NCI-H2081 (cell line): ENCODE measurements around the gene NYAP2.

Experiments
- DNase-seq, 2 experiments: peaks; one replicate each; lab custom pipeline; 2025; lab: John Stamatoyannopoulos, UW

Gene NYAP2

GRCh38 chr2:225620227-225620626 lies 220.7 kb downstream of the NYAP2 start:
- no peak for DNase-seq

DNA sequence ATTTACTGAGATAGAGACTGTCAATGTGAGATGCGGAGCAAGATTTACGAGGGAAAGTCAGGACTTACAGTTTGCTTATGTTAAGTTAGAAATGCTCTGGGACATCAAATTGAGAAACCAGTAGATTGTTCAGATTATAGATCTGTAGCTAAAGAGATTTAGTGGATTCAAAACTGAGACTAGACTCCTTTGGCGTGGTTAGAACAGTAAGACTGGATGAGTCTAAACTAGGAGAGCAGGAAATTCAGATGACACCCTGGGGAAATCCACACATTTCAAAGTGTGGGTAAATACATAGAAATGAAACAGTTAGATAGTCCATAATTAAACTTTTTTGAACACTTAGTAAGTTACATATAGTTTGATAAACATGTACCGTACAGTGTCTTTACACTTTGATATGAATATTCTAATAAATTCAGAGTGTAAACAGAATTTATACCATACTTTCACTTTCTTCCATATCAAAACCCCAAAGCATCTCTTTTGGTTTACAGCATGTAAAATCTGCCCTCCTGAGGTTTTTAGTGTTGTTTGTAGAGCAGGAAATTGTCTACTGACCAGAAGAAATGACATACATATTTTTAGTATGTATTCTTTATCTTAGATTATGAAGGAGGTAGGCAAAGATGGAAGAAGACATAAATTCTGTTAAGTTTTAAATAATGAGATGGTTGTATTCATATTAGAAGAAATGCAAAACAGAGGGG lies 231.5 kb downstream of the NYAP2 start:
- no peak for DNase-seq

DNA sequence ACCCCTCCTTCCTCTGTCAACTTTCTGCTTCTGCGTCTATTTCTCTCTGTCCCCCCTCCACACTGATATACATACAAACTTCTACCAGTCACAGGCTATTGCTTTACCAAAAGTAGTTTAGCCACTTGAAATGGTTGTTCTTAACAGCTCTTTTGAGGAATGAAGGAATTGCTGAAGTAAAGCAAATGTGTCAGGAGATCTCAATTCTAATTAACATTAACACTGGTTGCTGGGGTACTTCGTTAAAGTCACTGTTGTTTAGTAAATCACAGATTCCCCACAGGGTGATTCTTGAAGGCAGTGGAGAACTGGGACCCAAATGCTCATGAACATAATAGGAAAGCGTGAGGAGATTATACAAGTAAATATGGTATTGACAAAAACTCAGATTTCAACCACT lies 232.8 kb downstream of the NYAP2 start:
- DNase-seq = no peak

DNA sequence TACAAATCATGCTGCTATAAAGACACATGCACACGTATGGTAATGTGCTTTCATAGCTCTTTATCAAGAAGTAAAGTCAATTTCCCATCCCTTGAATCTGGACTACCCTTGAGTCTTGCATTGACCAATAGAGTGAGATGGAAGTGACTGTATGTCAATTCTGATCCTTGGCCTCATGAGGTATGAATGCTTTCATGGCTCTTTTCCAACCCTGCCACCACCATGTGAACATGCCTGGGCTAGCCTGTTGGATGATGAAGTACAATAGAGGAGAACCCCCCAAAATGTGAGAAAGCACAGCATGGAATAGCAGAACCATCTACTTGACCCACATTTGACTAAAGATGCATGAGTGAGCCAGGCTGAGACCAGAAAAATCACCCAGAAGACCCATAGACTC lies 237.0 kb downstream of the NYAP2 start:
- DNase-seq = no peak

- peak in 1 of 2 experiments; percentile 30 for DNase-seq
These were observed 237.7 kb downstream of the NYAP2 start for GRCh38 chr2:225637259-225637658.

DNA sequence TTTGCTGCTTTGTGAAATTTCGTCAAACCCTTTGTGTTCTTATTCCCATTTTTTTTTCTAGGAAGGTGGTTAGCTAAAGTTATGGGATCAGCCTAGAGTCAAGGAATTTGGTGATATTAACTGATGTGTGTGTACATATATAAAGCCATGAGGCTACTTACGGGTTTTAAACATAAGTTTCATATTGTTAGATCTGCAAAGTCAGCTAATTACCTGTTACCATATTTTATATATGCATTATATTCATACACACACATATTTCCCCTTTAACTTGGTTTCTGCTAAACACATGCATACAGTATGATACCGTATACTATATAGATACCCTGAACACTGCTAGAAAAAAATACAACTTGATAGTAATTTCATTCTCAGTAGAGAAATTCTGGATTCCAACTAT lies 241.0 kb downstream of the NYAP2 start:
- no peak for DNase-seq

- no peak for DNase-seq
These were observed 249.8 kb downstream of the NYAP2 start for GRCh38 chr2:225649274-225649673.

DNA sequence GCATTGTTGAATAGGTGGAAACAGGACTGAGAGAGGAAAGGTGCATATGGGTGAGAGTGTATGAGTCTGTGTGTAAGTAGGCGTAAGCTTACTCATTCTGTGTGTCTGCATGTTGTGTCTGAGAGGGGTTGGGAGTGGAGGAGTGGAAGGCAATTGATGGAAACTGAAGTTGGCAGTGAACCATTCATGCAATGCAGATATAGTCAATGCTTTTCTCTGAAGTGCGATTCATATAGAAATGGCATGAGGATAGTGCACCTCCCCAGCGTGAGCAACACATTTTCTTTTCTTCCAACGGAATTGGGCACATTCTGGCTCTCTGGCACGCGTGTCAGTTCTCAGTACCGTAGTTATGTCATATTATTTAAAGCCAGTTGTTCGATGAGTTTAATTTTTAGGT lies 250.5 kb downstream of the NYAP2 start:
- no peak for DNase-seq

DNA sequence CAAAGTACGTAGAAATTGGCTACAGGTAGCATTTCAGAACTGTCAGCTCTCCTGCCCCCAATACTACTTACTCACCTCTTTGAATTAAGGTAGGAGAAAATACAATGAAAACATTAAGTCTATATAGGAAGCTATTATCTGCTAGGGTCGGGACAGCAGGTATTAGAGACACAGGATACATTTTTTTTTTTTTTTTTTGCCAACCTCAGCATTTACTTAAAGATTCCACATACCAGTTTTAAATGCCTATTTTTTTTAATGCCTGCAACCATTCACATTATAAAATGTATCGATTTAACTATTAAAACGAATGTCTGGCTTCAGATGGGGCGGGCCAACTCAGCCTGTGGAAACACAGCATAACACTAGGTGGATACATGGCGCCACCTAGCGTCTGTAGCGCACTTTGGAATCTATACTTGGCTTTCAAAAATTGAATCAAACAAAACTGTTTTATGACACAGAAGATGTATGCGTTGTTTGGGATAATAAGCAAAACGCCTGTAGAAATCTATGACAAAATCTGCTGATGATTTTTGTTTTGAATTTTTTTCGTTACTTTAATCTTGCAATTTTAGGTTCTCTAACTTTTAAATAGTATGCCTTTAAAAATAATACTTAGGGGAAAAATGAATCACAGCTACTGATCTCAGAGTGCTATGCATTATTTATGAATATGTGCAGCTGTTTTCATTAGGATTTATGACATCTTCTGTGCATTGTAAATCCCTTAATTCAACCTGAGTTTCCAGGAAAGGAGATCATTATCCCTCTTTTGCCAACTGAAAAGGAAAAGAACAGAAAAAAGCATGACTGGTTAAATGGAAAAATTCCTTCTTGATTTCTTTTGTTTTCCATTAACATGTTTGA lies 261.0 kb downstream of the NYAP2 start:
- DNase-seq = peak; percentile 62 to 75

GRCh38 chr2:225662101-225662500 lies 262.6 kb downstream of the NYAP2 start:
- no peak for DNase-seq

DNA sequence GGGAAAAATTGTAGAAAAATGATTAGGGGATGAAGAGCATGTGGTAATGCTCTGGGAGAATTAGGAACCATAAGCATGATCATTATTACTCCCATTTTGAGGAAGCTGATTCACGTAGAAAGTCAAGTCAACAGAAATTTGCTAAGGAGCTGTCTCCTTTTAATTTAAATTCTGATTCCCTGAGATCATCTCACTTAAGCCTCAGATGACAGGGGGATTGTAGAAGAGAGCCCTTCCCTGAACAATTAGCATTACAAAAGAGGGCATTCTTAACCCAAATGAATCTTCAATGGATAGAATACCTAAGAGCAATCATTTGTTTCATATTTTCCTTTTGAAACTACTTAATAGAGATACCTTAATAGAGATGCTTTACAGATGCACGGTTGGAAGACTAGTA lies 267.9 kb downstream of the NYAP2 start:
- no peak for DNase-seq

- DNase-seq = peak; percentile 55 to 78
These were observed 269.2 kb downstream of the NYAP2 start for GRCh38 chr2:225668606-225669266.

GRCh38 chr2:225670111-225670974 lies 270.8 kb downstream of the NYAP2 start:
- DNase-seq = peak; percentile 0 to 20

- no peak for DNase-seq
These were observed 279.3 kb downstream of the NYAP2 start for GRCh38 chr2:225678792-225679191.

GRCh38 chr2:225683258-225683657 lies 283.7 kb downstream of the NYAP2 start:
- no peak for DNase-seq

- no peak for DNase-seq
These were observed 290.6 kb downstream of the NYAP2 start for GRCh38 chr2:225690153-225690552.

DNA sequence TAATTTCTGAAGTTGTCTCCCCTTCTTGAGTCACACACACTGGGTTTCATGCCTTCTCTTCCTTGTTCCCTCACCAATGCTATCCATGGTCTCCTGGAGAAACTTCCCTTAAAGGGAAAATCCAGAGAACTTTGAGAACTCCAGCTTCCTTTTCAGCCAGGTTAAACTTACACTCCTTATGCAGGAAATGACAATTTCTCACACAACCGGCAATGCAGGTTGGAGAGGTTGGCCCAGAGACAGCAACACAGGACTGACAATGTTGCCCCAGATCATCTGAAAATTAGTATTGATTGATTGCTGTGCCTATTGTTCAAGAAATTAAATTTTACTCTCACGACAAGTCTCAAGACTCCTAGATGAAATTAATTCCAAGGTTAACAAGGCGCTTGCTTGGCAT lies 292.2 kb downstream of the NYAP2 start:
- no peak for DNase-seq

DNA sequence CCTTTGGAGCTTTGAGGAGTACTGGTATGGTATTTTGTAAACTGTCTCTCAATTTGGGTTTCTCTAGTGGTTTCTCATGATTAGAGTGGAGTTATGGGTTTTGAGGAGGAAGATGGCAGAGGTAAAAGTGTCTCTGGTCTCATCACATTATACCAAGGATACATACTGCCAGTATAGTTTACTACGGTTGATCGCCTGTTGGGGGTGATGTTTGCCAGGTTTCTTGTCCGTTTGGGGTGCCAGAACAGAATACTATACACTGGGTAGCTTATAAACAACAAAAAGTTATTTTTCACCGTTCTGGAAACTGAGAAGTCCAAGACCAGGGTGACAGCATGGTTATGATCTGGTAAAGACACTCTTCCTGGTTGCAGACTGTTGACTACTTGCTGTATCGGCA lies 293.7 kb downstream of the NYAP2 start:
- DNase-seq = no peak

- no peak for DNase-seq
These were observed 295.2 kb downstream of the NYAP2 start for GRCh38 chr2:225694664-225695063.

DNA sequence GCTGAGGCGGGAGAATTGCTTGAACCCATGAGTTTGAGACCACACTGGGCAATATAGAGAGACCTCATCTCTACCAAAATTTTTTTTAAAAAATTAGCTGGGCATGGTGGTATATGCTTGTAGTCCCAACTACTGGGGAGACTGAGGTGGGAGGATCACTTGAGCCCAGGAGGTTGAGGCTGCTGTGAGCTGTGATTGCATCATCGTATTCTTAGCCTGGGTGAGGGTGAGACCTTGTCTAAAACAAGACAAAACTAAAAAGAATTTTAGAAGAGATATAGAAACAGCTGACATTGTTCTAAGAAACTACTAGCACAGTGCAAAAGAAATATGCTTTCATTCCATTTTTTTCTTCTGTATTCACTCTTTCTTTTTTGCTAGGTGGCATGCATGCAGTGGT lies 298.4 kb downstream of the NYAP2 start:
- no peak for DNase-seq
